GM10248 (cell line): ENCODE measurements around the gene DDX3Y.

Experiments
- CTCF ChIA-PET: fragments of 300-600 bp; sonication (Branson Sonifier 250); formaldehyde crosslinking; extraction: SDS; loops from one replicate; lab custom pipeline; 2021; ENCODE audit warnings: antibody characterized with exemption; lab: Yijun Ruan, JAX
- POLR2A ChIA-PET: fragments of 350-650 bp; sonication (Branson Sonifier 250); formaldehyde crosslinking; extraction: SDS; loops from one replicate; lab custom pipeline; 2020; ENCODE audit warnings: antibody characterized with exemption; lab: Yijun Ruan, JAX
- DNase-seq: peaks from one replicate; pipeline ENCODE4 v3.0.0; 2012; ENCODE audit errors: extremely low spot score
- TF ChIP-seq, protein P1 (sequence below): IDR thresholded peaks from 2 replicates; pipeline ENCODE4 v1.5.1; 2012; ENCODE audit warnings: mild to moderate bottlenecking, low read depth; ENCODE audit errors: extremely low read depth, missing control alignments, control extremely low read depth

The DDX3Y gene

DNA sequence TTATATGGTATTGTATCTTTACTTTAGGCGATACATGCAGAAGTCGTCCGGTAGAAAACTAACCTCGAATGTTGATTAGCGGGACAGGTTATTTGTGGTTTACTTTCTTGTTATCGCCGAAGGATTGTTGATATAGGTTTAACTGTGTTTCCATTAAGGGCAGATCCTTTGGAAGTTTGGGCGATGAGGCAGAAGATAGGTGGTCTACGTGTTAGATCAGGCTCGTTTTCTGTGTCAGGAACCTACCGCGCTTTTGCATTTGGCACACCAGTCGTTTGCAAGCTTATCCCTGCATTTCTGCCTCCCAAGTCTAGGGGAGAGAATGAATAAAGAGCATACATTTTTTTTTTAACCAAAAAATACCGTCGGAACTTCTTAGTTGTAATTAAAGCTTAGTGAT, 1.2 kb downstream of the DDX3Y start:
- TF ChIP-seq, protein P1, sequence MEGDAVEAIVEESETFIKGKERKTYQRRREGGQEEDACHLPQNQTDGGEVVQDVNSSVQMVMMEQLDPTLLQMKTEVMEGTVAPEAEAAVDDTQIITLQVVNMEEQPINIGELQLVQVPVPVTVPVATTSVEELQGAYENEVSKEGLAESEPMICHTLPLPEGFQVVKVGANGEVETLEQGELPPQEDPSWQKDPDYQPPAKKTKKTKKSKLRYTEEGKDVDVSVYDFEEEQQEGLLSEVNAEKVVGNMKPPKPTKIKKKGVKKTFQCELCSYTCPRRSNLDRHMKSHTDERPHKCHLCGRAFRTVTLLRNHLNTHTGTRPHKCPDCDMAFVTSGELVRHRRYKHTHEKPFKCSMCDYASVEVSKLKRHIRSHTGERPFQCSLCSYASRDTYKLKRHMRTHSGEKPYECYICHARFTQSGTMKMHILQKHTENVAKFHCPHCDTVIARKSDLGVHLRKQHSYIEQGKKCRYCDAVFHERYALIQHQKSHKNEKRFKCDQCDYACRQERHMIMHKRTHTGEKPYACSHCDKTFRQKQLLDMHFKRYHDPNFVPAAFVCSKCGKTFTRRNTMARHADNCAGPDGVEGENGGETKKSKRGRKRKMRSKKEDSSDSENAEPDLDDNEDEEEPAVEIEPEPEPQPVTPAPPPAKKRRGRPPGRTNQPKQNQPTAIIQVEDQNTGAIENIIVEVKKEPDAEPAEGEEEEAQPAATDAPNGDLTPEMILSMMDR = no peak
- ChIA-PET POLR2A (no interaction called here), CTCF (no interaction called here)
- no peak for DNase-seq

DNA sequence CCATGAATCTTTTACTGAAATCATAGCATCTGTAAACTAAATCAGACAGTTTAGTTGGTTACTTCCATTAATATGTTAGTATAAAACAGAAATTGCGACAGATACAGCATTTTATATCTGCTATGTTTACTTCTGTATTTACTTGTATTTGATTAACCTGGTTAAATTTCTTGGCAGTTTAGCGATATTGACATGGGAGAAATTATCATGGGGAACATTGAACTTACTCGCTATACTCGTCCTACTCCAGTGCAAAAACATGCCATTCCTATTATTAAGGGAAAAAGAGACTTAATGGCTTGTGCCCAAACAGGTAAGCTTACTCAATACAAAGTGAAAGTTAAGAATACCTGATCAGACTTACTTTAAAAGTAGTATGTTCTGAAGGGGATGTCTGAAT, 8.9 kb downstream of the DDX3Y start:
- TF ChIP-seq, protein P1 = no peak
- ChIA-PET POLR2A (no interaction called here), CTCF (no interaction called here)
- DNase-seq = no peak

GRCh38 chrY:12928043-12928442, 23.4 kb downstream of the DDX3Y start:
- no peak for DNase-seq
- CTCF ChIA-PET = interaction anchor here (1.5 kb wide), 1 partner anchor 415 kb away, joined by 4 read pairs; no protein-coding TSS in a partner anchor

DNA sequence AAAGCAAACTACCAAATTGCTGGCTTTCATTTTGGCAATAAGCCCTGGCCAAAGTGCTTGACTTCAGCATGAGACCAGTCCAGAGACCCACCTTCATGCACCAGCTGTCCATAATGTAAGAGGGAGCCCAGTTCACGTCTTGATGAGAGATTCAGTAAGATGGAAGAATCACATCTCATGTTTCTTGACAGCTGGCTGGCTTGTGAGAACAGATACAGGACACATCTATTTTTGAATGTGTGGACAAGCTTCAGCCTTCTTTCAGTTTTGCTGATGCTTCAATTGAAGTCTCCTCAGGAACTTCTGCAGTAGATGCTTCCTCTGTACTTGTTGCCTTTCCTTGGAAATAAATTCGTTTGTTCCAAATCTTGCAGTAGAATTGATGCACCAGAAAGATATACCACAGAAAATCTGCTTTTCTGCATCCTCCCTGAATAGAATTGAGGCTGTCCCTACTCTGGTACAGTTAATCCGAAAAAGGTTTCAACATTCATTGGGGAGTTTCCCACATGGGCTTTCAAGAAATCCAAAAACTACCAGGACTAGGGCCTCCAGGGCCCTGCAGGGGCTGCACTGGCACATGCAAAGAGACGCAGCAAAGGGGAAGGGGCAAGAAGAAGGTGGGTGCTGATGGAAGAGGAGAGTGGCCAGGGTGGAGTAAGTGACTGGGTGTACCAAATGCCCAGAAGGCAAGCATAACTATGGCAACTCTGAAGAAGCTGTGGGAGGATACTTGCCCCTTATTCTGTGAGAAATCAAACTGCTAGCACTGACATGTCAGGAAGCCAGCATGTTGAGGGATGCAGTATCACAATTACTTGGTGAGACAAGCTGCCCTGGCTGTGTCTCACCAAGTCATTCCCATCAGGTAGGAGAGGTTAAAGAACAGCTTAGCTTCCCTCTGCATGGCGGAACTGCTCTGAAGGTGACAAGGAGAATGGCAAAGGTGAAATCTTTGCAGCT, 37.3 kb downstream of the DDX3Y start:
- TF ChIP-seq, protein P1 = no peak
- CTCF ChIA-PET = interaction anchor here (1.0 kb wide), 1 partner anchor 12 kb away, joined by 4 read pairs; no protein-coding TSS in a partner anchor
- no peak for DNase-seq
- POLR2A ChIA-PET = no interaction called here

More at GRCh38 chrY:12928043-12928442, 23.4 kb downstream of the DDX3Y start:
- POLR2A ChIA-PET = no interaction called here
- TF ChIP-seq, protein P1 = peak; percentile 22
